IMR-90 (cell line): Measurements from ENCODE around the gene PCDHGB5. TPM values are rescaled to one million over a fixed set of nuclear protein-coding genes. Genes with fewer than 3 reads are reported as not detected.

Experiments used
- ATAC-seq: fragments of 200-7000 bp; cut with Tn5 transposase; 2 replicates; pipeline ENCODE4 v1.9.1; 2020; ENCODE audit warnings: low read depth, mild to moderate bottlenecking, moderate library complexity
- BruUV-seq: library from RNA; stranded (reverse); fragments of 400-500 nt; replicated peaks from 2 replicates; lab custom pipeline; 2021; lab: Mats Ljungman, UMichigan
- CTCF ChIA-PET: fragments of 300-600 bp; formaldehyde crosslinking; extraction: SDS; loops from one replicate; lab custom pipeline; 2021; ENCODE audit warnings: antibody characterized with exemption; lab: Yijun Ruan, JAX
- POLR2A ChIA-PET: fragments of 300-600 bp; sonication (Branson Sonifier 250); formaldehyde crosslinking; loops from one replicate; lab custom pipeline; 2022; ENCODE audit warnings: antibody characterized with exemption; ENCODE audit not compliant: unreplicated experiment; lab: Charles Lee
- DNase-seq: peaks from one replicate; pipeline ENCODE4 v3.0.0; 2013
- H2AFZ ChIP-seq: replicated peaks from 2 replicates; pipeline ENCODE3; 2013; ENCODE audit warnings: low read length, mild to moderate bottlenecking; ENCODE audit not compliant: poor library complexity
- H2AK5ac ChIP-seq: 2 replicates; pipeline ENCODE4 v1.6.1; 2013; ENCODE audit warnings: low read depth, low read length, inconsistent platforms
- H2AK9ac ChIP-seq: replicated peaks from 2 replicates; pipeline ENCODE3; 2013; ENCODE audit warnings: mild to moderate bottlenecking, low read depth, low read length, moderate library complexity; ENCODE audit not compliant: poor library complexity
- H2BK120ac ChIP-seq: 2 replicates; pipeline ENCODE4 v1.6.1; 2013; ENCODE audit warnings: low read depth, low read length, inconsistent platforms
- H2BK15ac ChIP-seq: 3 replicates; pipeline ENCODE4 v1.6.1; 2013; ENCODE audit warnings: low read depth, low read length, inconsistent platforms
- H2BK20ac ChIP-seq: 2 replicates; pipeline ENCODE4 v1.6.1; 2013; ENCODE audit warnings: low read depth, mild to moderate bottlenecking, inconsistent platforms, low read length, moderate library complexity
- H2BK5ac ChIP-seq: 2 replicates; pipeline ENCODE4 v1.6.1; 2013; ENCODE audit warnings: mild to moderate bottlenecking, low read depth, low read length, inconsistent platforms; ENCODE audit not compliant: poor library complexity, severe bottlenecking
- H3K14ac ChIP-seq: replicated peaks from 2 replicates; pipeline ENCODE4 v1.6.1; 2013; ENCODE audit warnings: low read depth, low read length, inconsistent platforms
- H3K18ac ChIP-seq: 2 replicates; pipeline ENCODE4 v1.6.1; 2013; ENCODE audit warnings: low read depth, low read length, control low read depth
- H3K23ac ChIP-seq: 2 replicates; pipeline ENCODE4 v1.6.1; 2013; ENCODE audit warnings: low read depth, low read length, inconsistent platforms
- H3K27ac ChIP-seq: 2 replicates; pipeline ENCODE4 v1.5.1; 2013; ENCODE audit warnings: mild to moderate bottlenecking, control low read depth, low read length; ENCODE audit not compliant: insufficient read depth
- H3K27me3 ChIP-seq: 2 replicates; pipeline ENCODE4 v1.6.1; 2013; ENCODE audit warnings: low read length; ENCODE audit not compliant: control insufficient read depth, insufficient read depth
- H3K36me3 ChIP-seq: 2 replicates; pipeline ENCODE4 v1.6.1; 2013; ENCODE audit warnings: low read length, mixed read lengths; ENCODE audit not compliant: control insufficient read depth, insufficient read depth
- H3K4ac ChIP-seq: 2 replicates; pipeline ENCODE4 v1.6.1; 2013; ENCODE audit warnings: low read depth, low read length, inconsistent platforms
- H3K4me1 ChIP-seq: 2 replicates; pipeline ENCODE4 v1.6.1; 2013; ENCODE audit warnings: low read length, mixed read lengths; ENCODE audit not compliant: control insufficient read depth, insufficient read depth
- H3K4me2 ChIP-seq: 2 replicates; pipeline ENCODE4 v1.6.1; 2013; ENCODE audit warnings: low read depth, mild to moderate bottlenecking, control low read depth, low read length, moderate library complexity
- H3K4me3 ChIP-seq: 2 replicates; pipeline ENCODE4 v1.5.1; 2013; ENCODE audit warnings: low read depth, mild to moderate bottlenecking, control low read depth, low read length, moderate library complexity; ENCODE audit not compliant: insufficient read depth
- H3K56ac ChIP-seq: 2 replicates; pipeline ENCODE4 v1.6.1; 2013; ENCODE audit warnings: low read length, inconsistent platforms; ENCODE audit not compliant: insufficient read depth; ENCODE audit errors: extremely low read depth
- H3K79me1 ChIP-seq, 2 experiments: 2 replicates each; pipeline ENCODE4 v1.6.1; 2013; ENCODE audit warnings: low read length in 2 of 2, inconsistent platforms in 1 of 2, low read depth in 1 of 2
- H3K9ac ChIP-seq: 2 replicates; pipeline ENCODE4 v1.6.1; 2013; ENCODE audit warnings: low read depth, low read length, control low read depth
- H3K9me1 ChIP-seq: 2 replicates; pipeline ENCODE4 v1.6.1; 2013; ENCODE audit warnings: low read length, inconsistent platforms; ENCODE audit not compliant: insufficient read depth
- H3K9me3 ChIP-seq: 2 replicates; pipeline ENCODE4 v1.6.1; 2013; ENCODE audit warnings: low read length; ENCODE audit not compliant: control insufficient read depth, insufficient read depth
- H4K20me1 ChIP-seq: 2 replicates; pipeline ENCODE4 v1.6.1; 2013; ENCODE audit warnings: low read length, inconsistent platforms; ENCODE audit not compliant: insufficient read depth
- H4K5ac ChIP-seq: 2 replicates; pipeline ENCODE4 v1.6.1; 2013; ENCODE audit warnings: mild to moderate bottlenecking, low read depth, low read length, control low read depth
- H4K8ac ChIP-seq, 2 experiments: 2 replicates each; pipeline ENCODE4 v1.6.1; 2013; ENCODE audit warnings: low read depth in 2 of 2, low read length in 2 of 2, control low read depth in 1 of 2, inconsistent platforms in 1 of 2
- H4K91ac ChIP-seq: 2 replicates; pipeline ENCODE4 v1.6.1; 2013; ENCODE audit warnings: low read depth, low read length, inconsistent platforms; ENCODE audit not compliant: insufficient read depth
- BHLHE40 ChIP-seq: fragments of 150-350 bp; IDR thresholded peaks from 2 replicates; pipeline ENCODE4 v1.6.1; 2016; ENCODE audit warnings: mild to moderate bottlenecking, low read depth, low read length
- CEBPB ChIP-seq: IDR thresholded peaks from 2 replicates; pipeline ENCODE4 v1.6.1; 2012; ENCODE audit warnings: low read depth, low read length, improper control_type of control experiment
- CHD1 ChIP-seq: IDR thresholded peaks from 2 replicates; pipeline ENCODE4 v1.6.1; 2012; ENCODE audit warnings: low read depth, low read length, improper control_type of control experiment
- ELK1 ChIP-seq: fragments of 150-350 bp; IDR thresholded peaks from 2 replicates; pipeline ENCODE4 v1.6.1; 2016; ENCODE audit warnings: low read depth, mild to moderate bottlenecking, low read length, moderate library complexity, borderline replicate concordance
- MAFK ChIP-seq: IDR thresholded peaks from 2 replicates; pipeline ENCODE4 v1.6.1; 2012; ENCODE audit warnings: low read depth, low read length, improper control_type of control experiment
- MAZ ChIP-seq: IDR thresholded peaks from 2 replicates; pipeline ENCODE4 v1.6.1; 2012; ENCODE audit warnings: low read depth, mild to moderate bottlenecking, low read length, improper control_type of control experiment, moderate library complexity, borderline replicate concordance
- MXI1 ChIP-seq: IDR thresholded peaks from 2 replicates; pipeline ENCODE4 v1.6.1; 2012; ENCODE audit warnings: low read depth, mild to moderate bottlenecking, low read length, moderate library complexity, borderline replicate concordance
- NFE2L2 ChIP-seq: fragments of 150-350 bp; IDR thresholded peaks from 2 replicates; pipeline ENCODE4 v1.6.1; 2016; ENCODE audit warnings: low read depth, mild to moderate bottlenecking, low read length
- POLR2A ChIP-seq: IDR thresholded peaks from 2 replicates; pipeline ENCODE4 v1.6.1; 2012; ENCODE audit warnings: mild to moderate bottlenecking, low read depth, low read length
- RAD21 ChIP-seq: IDR thresholded peaks from 2 replicates; pipeline ENCODE4 v1.6.1; 2012; ENCODE audit warnings: low read length, improper control_type of control experiment
- RCOR1 ChIP-seq: IDR thresholded peaks from 2 replicates; pipeline ENCODE4 v1.6.1; 2012; ENCODE audit warnings: mild to moderate bottlenecking, low read length, improper control_type of control experiment; ENCODE audit not compliant: insufficient replicate concordance
- RFX5 ChIP-seq: IDR thresholded peaks from 2 replicates; pipeline ENCODE4 v1.8.0; 2012; ENCODE audit warnings: low read depth, mild to moderate bottlenecking, low read length, moderate library complexity
- SMC3 ChIP-seq: fragments of 150-350 bp; IDR thresholded peaks from 2 replicates; pipeline ENCODE4 v1.6.1; 2016; ENCODE audit warnings: low read depth, mild to moderate bottlenecking, antibody characterized with exemption, low read length, moderate library complexity
- USF2 ChIP-seq: fragments of 150-350 bp; IDR thresholded peaks from 2 replicates; pipeline ENCODE4 v1.6.1; 2017; ENCODE audit warnings: mild to moderate bottlenecking, antibody characterized with exemption, low read length, low read depth
- WGBS, 2 experiments: methylation state at CpG; one replicate each; pipeline versions ENCODE4 v1.1.5 to v1.1.7; 2013; ENCODE audit warnings: missing lambda C conversion rate in 2 of 2; ENCODE audit not compliant: insufficient read length in 1 of 2; ENCODE audit errors: extremely low coverage in 2 of 2; 5-methylcytosine and 5-hydroxymethylcytosine counted together
- dilution Hi-C: fragments of 300-500 bp; cut with HindIII; formaldehyde crosslinking; loops from one replicate; pipeline ENCODE4 v1.14.3; 2018; ENCODE audit warnings: low sequenced_read_pairs; ENCODE audit not compliant: unreplicated experiment
- in situ Hi-C: fragments of 300-500 bp; cut with MboI; formaldehyde crosslinking; loops from 3 replicates; pipeline ENCODE4 v1.14.3; 2019; ENCODE audit warnings: low sequenced_read_pairs, inconsistent platforms, mixed read lengths
- intact Hi-C: fragments of 100-400 bp; cut with micrococcal nuclease; formaldehyde crosslinking; loops from 2 replicates; pipeline ENCODE4 v1.10.0; 2022
- polyA plus RNA-seq, 3 experiments: library from polyadenylated mRNA; depleted of rRNA; stranded (reverse); fragments of >200 nt; gene quantifications; 2 replicates each; pipeline ENCODE4 v1.2.3, GENCODE V29; 2012; ENCODE audit warnings: low replicate concordance in 1 of 3
- total RNA-seq: library from RNA; depleted of rRNA; stranded (reverse); fragments of >200 nt; gene quantifications from 2 replicates; pipeline ENCODE4 v1.2.3, GENCODE V29; 2012

PCDHGB5 gene
- total and polyA plus RNA-seq, 2 of the 4 experiments (the other 2 are of a cell fraction) = 17.2 to 20.0 TPM

- H3K4me3 ChIP-seq = no peak overlapping the region
- H3K27ac ChIP-seq = no peak overlapping the region
- H3K14ac ChIP-seq = no peak overlapping the region
- H2BK20ac ChIP-seq = no peak overlapping the region
- intact Hi-C loops (loop anchor here (5.0 kb wide), 1 partner anchor 43 kb away; the partner anchor contains the start of gene PCDHGC3), in situ Hi-C loops (no loop called here), dilution Hi-C loops (no loop called here)
- H4K8ac ChIP-seq = no peak overlapping the region
- H3K23ac ChIP-seq = no peak overlapping the region
- no peak overlapping the region for H2AFZ ChIP-seq
- CTCF ChIA-PET = no interaction called here
- no peak overlapping the region; the same call in 1 of the 2 replicates for H3K18ac ChIP-seq
- peaks cover 22% of the 10 kb centered on the region; the same call in 1 of the 2 replicates for H3K9me3 ChIP-seq
- no peaks in the 10 kb centered on the region for H4K20me1 ChIP-seq
- peaks cover 2% of the 10 kb centered on the region; the same call in 1 of the 2 replicates for H3K4me1 ChIP-seq
- no peak overlapping the region for H2BK120ac ChIP-seq
- DNase-seq (peak; percentile 73), ATAC-seq (peak; percentile 48)
- no peak overlapping the region for H4K5ac ChIP-seq
- BruUV-seq = no TSS peak
- no peak overlapping the region for H2AK9ac ChIP-seq
- TF ChIP-seq RFX5 = no peak
- TF ChIP-seq RCOR1 = no peak
- TF ChIP-seq NFE2L2 = no peak
- TF ChIP-seq USF2 = no peak
- TF ChIP-seq ELK1 = no peak
- no peak for TF ChIP-seq SMC3
- TF ChIP-seq MAZ = no peak
- no peak for TF ChIP-seq MAFK
- no peak for TF ChIP-seq CHD1
- no peak for TF ChIP-seq MXI1
- TF ChIP-seq POLR2A = no peak
- no peak for TF ChIP-seq BHLHE40
- TF ChIP-seq CEBPB = no peak
- no peak for TF ChIP-seq RAD21
- H3K27me3 ChIP-seq = no peaks in the 10 kb centered on the region
- WGBS, 2 experiments = 60% methylated on average over 1 of the region's 2 CpGs; no CpG with 5 or more reads in 1 of the 2 experiments
- H4K91ac ChIP-seq = no peak overlapping the region
- H2AK5ac ChIP-seq = no peak overlapping the region
- H3K79me1 ChIP-seq = peaks cover 18 to 24% of the 10 kb centered on the region in 2 experiments; a peak in 3 of 4 replicates
- POLR2A ChIA-PET = no interaction called here
- no peak overlapping the region for H2BK15ac ChIP-seq
- H3K9me1 ChIP-seq = no peaks in the 10 kb centered on the region
- peaks cover 7% of the 10 kb centered on the region; the same call in 1 of the 2 replicates for H3K36me3 ChIP-seq
- H2BK5ac ChIP-seq = peak overlapping the region; percentile 72
- no peak overlapping the region for H3K4ac ChIP-seq
- no peak overlapping the region for H3K56ac ChIP-seq
- H3K9ac ChIP-seq = no peak overlapping the region
- H3K4me2 ChIP-seq = peak overlapping the region; percentile 19; the same call in 1 of the 2 replicates
Observed at GRCh38 chr5:141434006-141434405, 36.3 kb downstream of the PCDHGB5 start.
